Glutamatergic neuron (in vitro differentiated cells): Measurements from ENCODE around the gene SHROOM4. TPM values are rescaled to one million over a fixed set of nuclear protein-coding genes. Genes with fewer than 3 reads are reported as not detected.

Experiments used
- DNase-seq: peaks from one replicate; pipeline ENCODE4 v3.0.0; 2022
- H3K27ac Mint-ChIP-seq: one replicate; pipeline ENCODE4 v1.8.0; 2020; ENCODE audit warnings: mild to moderate bottlenecking, mixed read lengths, inconsistent platforms; ENCODE audit not compliant: unreplicated experiment
- H3K27me3 Mint-ChIP-seq: one replicate; pipeline ENCODE4 v1.8.0; 2020; ENCODE audit warnings: mild to moderate bottlenecking, moderate library complexity, mixed read lengths, inconsistent platforms; ENCODE audit not compliant: unreplicated experiment
- H3K36me3 Mint-ChIP-seq: one replicate; pipeline ENCODE4 v1.8.0; 2020; ENCODE audit warnings: mild to moderate bottlenecking, mixed read lengths, inconsistent platforms; ENCODE audit not compliant: unreplicated experiment
- H3K4me1 Mint-ChIP-seq: one replicate; pipeline ENCODE4 v1.8.0; 2020; ENCODE audit warnings: mild to moderate bottlenecking, low read depth, mixed read lengths, inconsistent platforms; ENCODE audit not compliant: unreplicated experiment
- H3K4me3 Mint-ChIP-seq: one replicate; pipeline ENCODE4 v1.8.0; 2020; ENCODE audit warnings: mild to moderate bottlenecking, mixed read lengths, inconsistent platforms; ENCODE audit not compliant: unreplicated experiment
- H3K9me3 Mint-ChIP-seq: one replicate; pipeline ENCODE4 v1.8.0; 2020; ENCODE audit warnings: mild to moderate bottlenecking, moderate library complexity, mixed read lengths, inconsistent platforms; ENCODE audit not compliant: unreplicated experiment
- CTCF ChIP-seq: fragments of 200-600 bp; sonication (generic); IDR thresholded peaks from one replicate; pipeline ENCODE4 v1.5.0; 2021; ENCODE audit not compliant: partially characterized antibody, unreplicated experiment
- total RNA-seq: library from RNA; stranded (reverse); fragmentation: NEBNext Ultra II Directional; extraction: Animal tissue kit (Norgen Biotek cat#: 25700); gene quantifications from one replicate; pipeline ENCODE4 v1.2.1, GENCODE V29; 2021; ENCODE audit not compliant: unreplicated experiment

The SHROOM4 gene
- total RNA-seq, 1 donor from 2014 or later, result 0.96 TPM

GRCh38 chrX:50798783-50799182 lies 15.2 kb downstream of the SHROOM4 start:
- DNase-seq, result no peak
- H3K27ac Mint-ChIP-seq, result no peak overlapping the region
- H3K27me3 Mint-ChIP-seq, result no peaks in the 10 kb centered on the region
- peaks cover 3% of the 10 kb centered on the region for H3K9me3 Mint-ChIP-seq
- H3K4me1 Mint-ChIP-seq, result no peaks in the 10 kb centered on the region
- no peaks in the 10 kb centered on the region for H3K36me3 Mint-ChIP-seq
- TF ChIP-seq CTCF, result no peak
- H3K4me3 Mint-ChIP-seq, result no peak overlapping the region

- Mint-ChIP-seq H3K27me3 (no peaks in the 10 kb centered on the region), H3K4me3 (no peak overlapping the region), H3K9me3 (no peaks in the 10 kb centered on the region), H3K4me1 (no peaks in the 10 kb centered on the region), H3K27ac (no peak overlapping the region), H3K36me3 (peaks cover 7% of the 10 kb centered on the region)
- TF ChIP-seq CTCF, result no peak
- DNase-seq, result no peak
Observed at GRCh38 chrX:50787099-50787498, 26.9 kb downstream of the SHROOM4 start.

GRCh38 chrX:50780144-50780543 lies 33.9 kb downstream of the SHROOM4 start:
- TF ChIP-seq CTCF, result no peak
- Mint-ChIP-seq H3K27me3 (no peaks in the 10 kb centered on the region), H3K4me3 (no peak overlapping the region), H3K36me3 (no peaks in the 10 kb centered on the region), H3K4me1 (no peaks in the 10 kb centered on the region), H3K9me3 (no peaks in the 10 kb centered on the region), H3K27ac (no peak overlapping the region)
- no peak for DNase-seq

GRCh38 chrX:50779694-50780093 lies 34.3 kb downstream of the SHROOM4 start:
- H3K27ac Mint-ChIP-seq, result no peak overlapping the region
- no peaks in the 10 kb centered on the region for H3K36me3 Mint-ChIP-seq
- no peak overlapping the region for H3K4me3 Mint-ChIP-seq
- H3K27me3 Mint-ChIP-seq, result no peaks in the 10 kb centered on the region
- H3K9me3 Mint-ChIP-seq, result no peaks in the 10 kb centered on the region
- no peak for DNase-seq
- no peaks in the 10 kb centered on the region for H3K4me1 Mint-ChIP-seq
- TF ChIP-seq CTCF, result no peak

GRCh38 chrX:50778272-50778671 lies 35.7 kb downstream of the SHROOM4 start:
- DNase-seq, result no peak
- Mint-ChIP-seq H3K9me3 (no peaks in the 10 kb centered on the region), H3K36me3 (no peaks in the 10 kb centered on the region), H3K4me1 (no peaks in the 10 kb centered on the region), H3K4me3 (no peak overlapping the region), H3K27ac (no peak overlapping the region), H3K27me3 (no peaks in the 10 kb centered on the region)
- no peak for TF ChIP-seq CTCF
